Activated CD8-positive, alpha-beta memory T cell treated with anti-CD3 and anti-CD28 coated beads for 4 hours (primary cell): ENCODE data around the gene SMC4.
"Not testable (repeated sequence)": the region's sequence is repeated elsewhere in the genome, so short reads cannot be mapped to it uniquely, and the experiment has no call there.

ENCODE experiments used
- DNase-seq, 2 donors: peaks; one replicate each; pipeline ENCODE4 v3.0.0-alpha.2; 2020; ENCODE audit warnings: low read depth in 2 of 2

Gene SMC4

DNA sequence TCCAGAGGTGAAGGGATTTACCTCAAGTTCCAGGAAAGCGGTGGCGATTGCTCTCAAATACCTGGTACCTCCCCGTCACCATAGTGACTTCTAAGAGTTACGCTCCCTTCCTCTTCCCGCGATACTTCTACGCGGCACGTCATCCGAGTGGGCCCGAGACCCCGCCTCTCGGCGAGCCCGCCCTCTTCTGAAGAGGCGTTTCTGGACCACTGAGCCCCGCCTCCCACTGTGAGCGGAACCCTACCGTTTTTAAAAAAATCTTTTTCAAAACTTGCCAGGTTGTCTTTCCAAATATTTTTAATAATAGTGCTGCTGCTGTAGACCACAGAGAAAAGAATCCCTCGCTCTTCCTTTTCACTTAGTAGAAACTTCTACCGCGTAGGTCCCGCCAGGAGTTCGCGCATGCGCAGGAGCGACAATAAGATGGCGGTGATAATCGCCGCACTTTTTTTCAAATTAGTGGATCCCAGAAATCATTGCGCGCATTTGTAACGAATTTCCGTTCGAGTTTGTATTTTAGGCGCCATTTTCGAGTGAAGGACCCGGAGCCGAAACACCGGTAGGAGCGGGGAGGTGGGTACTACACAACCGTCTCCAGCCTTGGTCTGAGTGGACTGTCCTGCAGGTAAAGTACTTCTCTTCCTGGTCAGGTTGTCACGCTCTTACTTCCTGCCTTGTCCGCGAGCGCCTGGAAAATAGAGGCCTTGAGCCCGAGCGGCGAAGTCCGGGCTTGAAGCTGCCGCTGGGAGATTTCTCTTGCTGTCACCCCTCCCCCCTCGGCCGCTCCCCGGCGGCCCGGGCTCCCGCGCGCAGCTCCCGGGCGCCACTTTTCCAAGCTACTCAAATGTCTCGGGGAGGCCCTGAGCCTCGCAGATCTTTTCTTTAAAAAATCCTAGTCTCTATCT, at the start of gene SMC4, which contains the start of gene IFT80:
TSS of gene SMC4 (plus strand) at position 526 of the 905 bp plus-strand sequence. CDS start 1,177 bp downstream, outside the sequence.
TSS of gene IFT80 (minus strand) at position 101 of the 905 bp plus-strand sequence. CDS start 14,625 bp downstream, outside the sequence.
- peak; percentile 92 to 95 for DNase-seq

DNA sequence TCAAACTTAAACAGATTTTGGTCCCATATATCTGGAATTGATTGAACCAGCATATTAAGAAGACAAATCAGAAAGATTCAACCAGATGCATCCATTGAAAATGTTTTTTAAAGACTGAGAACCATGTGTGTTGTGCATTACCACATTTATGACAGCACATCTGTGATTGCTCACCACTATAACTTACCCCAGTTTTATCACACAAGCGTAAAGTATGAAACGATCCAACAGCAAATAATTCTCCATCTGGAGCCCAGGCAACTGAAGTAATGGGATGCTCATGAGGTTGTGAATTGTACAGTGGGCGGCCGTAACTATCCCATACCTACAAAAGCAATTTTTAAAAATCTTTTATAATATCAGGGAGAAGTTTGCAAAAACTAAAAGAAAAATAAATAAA, 43.6 kb upstream of the SMC4 start:
- no peak for DNase-seq

DNA sequence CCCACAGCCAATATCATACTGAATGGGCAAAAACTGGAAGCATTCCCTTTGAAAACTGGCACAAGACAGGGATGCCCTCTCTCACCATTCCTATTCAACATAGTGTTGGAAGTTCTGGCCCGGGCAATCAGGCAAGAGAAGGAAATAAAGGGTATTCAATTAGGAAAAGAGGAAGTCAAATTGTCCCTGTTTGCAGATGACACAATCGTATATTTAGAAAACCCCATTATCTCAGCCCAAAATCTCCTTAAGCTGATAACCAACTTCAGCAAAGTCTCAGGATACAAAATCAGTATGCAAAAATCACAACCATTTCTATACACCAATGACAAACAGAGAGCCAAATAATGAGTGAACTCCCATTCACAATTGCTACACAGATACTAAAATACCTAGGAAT, 36.6 kb upstream of the SMC4 start:
- DNase-seq, result not testable (repeated sequence)

DNA sequence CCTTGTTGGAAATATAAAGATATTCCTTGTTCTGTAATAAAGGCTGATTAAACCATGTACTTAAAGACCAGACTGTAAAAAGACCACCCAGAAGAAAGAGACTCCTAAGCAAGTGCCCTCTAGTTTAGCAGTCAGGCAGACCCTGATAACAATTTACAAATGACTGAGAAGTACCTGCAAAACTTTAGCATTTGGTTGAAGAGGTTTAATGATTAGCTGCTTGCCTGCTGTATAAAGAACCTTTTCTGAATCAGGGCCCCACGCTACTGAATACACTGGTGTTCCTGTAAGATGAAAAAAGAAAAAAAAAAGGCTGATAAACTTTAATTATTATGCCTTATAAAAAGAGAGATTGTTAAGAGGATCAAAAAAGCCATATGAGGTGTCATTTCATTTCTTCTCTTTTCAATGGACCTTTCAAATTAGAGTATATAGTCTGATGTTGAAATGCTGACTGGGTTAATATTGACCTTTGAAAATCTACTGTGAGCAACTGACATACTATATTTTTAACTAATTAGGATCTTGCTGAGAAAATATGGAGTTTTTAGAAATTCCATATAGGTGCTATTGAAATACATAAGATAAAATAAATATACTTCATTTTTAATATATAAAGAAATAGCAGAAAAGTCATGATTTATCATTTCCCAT, 33.5 kb upstream of the SMC4 start:
- DNase-seq, result no peak

DNA sequence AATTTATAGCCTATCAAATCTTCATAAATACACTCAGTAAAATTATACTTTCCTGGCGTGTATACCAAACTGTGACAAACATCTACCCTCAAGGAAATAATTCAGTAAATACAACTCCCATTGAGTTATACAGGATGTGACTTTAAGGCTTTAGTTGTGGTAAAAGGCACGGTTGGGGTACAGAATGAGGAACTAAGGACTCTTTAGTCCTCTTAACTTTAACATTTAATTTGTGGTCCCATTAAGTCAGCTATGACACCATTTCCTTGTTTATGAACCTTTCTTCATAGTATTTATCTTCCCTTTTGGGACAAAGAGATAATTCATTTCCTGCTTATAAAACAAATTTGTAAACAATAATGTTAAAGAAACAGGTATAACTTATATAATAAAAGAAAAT, 30.6 kb upstream of the SMC4 start:
- DNase-seq, result no peak

DNA sequence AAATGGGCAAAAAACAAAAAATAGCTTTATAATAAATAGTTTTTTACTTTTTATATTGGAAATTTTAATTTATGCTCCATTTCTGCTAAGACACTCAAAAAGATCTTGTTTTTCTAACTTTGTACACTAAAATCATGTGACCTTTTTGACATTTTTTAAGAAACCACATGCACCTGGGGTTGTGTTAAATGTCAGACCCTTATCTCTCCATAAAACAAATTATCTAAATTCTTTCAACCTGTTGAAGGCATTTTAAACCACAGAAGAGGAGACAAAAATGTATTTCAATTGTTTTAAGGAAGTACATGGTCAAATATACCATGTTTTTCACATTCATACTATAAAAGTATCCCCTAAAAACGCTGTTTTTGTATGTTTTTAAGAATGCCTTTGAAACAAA, 29.7 kb upstream of the SMC4 start:
- no peak for DNase-seq

DNA sequence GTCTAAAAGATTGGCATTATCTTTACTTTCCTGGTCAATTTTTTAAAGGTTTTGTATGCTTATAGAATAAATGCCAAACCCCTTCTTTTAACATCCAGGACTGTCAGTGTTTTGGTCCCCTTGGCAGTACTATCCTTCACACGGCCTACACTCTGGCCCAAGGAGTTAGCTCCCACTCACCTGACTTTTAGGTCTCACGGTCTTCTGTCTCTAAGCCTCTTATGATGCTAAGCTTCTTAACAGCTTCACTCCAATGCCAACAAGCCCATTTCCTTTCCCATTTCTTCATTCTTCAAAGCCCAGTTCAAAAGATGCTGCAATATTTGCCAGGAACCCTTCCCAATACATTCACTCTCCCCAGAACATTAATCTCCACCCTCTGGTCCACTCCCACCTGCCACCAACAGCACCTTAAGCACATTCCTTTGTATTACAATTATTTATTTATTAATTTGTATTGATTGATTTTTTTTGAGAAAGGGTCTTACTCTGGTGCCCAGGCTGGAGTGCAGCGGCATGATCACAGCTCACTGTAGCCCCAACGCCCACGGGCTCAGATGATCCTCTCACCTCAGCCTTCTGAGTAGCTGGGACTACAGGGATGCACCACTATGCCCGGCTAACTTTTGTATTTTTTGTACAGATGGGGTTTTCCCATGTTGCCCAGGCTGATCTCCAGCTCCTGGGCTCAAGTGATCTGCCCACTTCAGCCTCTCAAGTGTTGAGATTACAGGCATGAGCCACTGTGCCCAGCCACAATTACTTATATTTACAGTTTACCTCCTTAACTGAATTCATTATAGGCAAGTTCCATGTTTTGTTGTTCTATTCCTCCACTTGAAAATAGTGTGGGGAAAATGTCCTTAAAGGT, 28.2 kb upstream of the SMC4 start:
- DNase-seq, result no peak

DNA sequence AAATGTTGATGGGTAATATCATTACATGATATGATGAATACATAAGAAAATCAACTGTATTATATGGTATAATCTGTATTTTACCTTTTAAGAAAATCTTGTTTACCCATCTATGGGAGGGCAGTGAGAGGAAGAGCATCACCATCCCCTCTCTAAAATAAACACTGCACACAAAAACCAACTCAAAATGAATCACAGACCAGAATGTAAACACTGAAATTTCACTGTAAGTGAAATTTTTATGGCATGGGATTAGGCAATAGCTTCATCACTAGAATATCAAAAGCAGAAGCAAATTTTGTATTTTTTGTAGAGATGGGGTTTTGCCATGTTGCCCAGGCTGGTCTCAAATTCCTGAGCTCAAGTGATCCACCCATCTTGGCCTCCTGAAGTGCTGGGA, 26.7 kb upstream of the SMC4 start:
- DNase-seq, result no peak

DNA sequence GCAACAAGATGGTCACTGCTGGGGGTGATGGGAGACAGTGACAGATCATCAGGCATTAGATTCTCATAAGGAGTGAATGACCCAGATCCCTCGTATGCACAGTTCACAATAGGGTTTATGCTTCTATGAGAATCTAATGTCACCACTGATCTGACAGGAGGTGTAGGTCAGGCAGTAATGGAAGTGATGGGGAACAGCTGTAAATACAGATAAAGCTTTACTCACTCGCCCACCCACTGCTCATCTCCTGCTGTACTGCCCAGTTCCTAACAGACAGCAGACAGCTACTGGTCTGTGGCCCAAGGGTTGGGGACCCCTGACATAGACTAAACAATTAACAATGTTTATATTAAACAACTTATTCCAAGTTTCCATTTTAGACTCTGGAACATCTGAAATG, 25.8 kb upstream of the SMC4 start:
- DNase-seq, result no peak

DNA sequence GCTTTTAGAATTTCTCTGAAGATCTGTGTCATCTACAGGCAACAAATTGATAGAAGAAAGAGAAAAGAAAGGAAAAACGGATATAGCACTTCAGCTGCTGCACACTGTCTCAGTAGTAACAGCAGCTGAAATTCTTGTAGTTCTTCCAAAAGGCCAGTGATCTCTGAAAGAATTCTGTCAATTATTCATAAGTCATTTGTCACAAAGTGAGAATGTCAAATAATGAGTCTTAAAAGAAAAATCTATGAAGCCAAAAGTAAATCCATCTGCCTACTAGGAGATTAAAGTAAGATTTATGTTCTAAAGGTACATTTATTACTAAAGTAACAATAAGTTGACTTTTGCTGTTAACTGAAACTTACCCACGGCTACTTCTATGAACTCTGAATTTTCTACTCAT, 25.0 kb upstream of the SMC4 start:
- no peak for DNase-seq

DNA sequence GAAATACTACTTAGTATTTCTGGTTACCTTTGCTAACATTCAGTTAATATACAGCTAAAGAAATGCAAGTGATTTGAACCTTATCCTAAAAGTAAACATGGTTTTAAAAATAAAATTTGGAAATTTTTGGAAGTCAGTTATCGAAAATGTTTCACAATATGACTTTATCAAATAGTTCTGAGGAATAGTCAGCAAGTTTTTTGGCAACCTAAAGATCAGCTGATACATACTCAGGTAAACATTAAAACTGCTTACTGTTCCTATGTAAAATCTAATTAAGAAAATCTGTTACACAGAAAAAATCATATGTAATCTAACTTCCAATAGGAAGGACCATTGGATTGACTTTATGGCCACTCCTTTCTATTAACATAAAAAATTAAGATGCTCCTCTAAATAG, 24.5 kb upstream of the SMC4 start:
- no peak for DNase-seq

DNA sequence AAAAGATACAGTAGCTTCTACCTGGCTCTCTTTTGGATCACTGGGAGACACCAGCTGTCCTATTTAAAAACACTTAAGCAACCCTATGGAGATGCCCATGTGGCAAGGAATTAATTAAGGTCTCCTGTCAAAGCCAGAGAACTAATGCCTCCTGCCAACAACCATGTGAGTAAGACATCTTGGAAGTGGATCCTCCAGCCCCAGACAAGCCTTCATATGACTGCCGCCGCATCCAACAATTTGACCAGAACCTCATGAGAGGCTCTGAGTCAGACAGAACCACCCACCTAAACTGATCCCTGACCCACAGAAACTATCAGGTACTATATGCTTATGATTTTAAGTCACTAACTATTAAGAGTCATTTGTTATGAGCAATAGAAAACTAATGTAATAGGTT, 22.8 kb upstream of the SMC4 start:
- no peak for DNase-seq

DNA sequence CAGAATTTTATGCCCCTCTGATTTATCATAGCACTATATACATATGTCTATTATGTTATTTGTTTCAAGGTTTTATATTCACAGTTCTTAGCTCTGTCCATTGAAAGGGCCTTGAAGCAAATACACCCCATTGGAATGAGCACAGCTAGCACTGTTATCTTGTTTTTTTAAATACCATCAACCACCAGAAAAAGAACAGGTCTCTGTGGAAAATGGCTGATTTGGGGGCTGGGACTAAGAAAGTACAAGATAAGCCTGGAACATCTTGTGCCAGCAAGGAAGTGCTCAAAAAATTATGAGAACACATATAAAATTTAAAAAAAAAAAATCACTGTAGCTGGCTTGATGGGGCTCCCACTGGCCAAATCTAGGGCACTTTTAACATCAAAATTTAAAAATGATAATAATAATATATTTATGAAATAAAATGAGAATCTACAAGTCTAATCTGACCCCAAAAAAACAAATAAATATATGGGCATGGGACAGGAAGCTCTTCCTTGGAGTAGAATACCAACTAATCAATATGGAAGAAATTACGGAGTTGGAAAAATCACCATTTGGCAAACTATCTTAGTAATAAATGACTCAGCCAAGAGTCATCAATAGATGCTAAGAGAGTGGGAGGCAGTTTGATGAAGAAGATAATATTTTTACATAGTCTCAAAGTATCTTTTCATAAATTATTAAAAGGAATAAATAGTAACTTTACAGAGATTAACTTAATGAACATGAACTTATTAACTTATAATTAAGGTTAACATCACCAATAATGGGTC, 20.9 kb upstream of the SMC4 start:
- no peak for DNase-seq

DNA sequence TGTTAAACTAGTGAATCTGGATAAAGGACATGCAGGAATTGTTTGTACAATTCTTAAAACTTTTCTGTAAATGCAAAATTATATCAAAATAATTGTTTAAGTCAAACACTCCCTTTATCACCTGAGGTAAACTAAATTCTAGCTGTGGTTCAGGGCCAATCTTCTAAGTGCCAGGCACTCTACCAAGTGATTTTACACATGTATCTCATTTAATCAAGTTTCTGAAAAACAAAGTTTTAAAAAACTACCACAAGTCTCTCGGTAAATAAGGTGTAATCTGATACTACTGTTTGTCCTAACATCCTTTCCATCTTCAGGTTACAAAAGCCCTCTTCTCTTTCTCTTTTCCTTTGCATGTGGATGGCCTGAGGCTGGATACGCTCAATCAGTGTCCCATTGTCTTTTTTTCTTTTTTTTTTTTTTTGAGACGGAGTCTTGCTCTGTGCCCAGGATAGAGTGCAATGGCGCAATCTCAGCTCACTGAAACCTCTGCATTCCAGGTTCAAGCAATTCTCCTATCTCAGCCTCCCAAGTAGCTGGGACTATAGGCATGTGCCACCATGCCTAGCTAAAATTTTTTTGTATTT, 19.7 kb upstream of the SMC4 start:
- no peak for DNase-seq

DNA sequence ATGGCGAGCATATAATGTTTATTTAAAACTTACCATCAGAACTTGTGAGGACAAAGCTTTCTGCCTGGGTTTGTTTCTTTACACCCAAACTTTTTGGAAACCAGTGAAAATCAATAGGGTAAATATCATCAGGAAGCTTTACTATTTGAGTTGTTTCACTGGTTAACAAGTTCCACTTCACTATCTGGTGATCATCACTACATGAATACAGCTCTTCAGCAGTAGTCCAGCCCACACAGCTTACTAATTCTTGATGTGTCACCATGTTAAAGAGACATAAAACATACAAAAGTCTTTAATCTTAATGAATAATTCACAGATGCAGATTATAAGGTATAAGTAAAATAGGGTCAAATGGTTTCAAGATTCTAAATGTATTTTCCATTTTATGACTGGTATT, 18.0 kb upstream of the SMC4 start:
- no peak for DNase-seq

DNA sequence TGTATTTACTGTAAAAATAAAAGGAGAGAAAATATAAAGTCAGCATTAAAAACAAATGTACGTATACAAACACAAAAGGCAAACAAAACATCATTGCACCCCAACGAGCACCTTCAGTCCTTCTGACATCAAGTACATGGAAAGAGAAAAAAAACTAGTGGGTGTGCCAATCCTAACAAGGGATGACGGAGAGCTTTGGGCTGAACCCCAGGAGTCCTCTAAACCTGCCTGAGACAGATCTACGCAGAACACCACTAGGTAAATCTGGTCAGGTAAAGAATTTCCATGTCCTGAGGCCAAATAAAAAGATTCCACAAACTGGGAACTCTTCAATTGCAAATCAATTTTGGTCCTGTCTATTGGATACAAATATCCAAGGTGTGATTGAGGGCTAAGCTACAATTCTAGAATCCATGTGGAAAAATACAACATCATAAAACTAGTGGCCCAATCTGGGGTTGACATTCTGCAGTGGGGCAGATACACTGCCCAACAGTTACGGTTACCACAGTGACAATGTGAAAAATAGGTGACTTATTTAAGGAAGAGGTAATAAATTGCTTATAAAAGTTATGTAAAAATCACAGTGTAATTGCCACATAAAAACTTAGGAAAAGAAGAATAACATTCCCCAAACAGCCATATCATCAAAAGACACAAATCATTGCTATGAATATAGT, 14.7 kb upstream of the SMC4 start:
- no peak for DNase-seq

DNA sequence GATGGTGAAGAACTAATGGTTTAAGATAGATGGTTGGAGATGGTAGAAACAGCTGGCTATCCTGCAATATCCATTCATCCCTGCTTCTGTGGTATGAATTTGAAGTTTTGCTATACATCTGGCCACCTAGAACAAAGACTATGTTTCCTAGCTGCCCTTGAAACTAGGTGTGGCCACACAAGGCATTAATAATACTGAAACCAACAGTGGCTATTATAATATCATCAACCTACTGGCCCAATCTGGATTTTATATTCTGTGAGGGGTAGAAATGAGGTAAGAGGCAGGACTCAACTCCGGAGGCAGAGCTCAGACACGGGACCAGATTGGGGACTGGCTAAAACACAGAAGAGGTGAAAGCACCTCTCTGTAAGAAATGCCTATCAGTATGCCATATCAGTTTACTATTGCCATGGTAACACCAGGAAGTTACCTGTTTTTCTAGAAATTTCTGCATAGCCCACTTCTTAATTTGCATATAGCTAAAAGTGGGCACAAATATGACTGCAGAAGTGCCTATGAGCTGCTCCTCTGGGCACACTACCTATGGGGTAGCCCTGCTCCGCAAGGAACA, 8.8 kb upstream of the SMC4 start:
- no peak for DNase-seq

DNA sequence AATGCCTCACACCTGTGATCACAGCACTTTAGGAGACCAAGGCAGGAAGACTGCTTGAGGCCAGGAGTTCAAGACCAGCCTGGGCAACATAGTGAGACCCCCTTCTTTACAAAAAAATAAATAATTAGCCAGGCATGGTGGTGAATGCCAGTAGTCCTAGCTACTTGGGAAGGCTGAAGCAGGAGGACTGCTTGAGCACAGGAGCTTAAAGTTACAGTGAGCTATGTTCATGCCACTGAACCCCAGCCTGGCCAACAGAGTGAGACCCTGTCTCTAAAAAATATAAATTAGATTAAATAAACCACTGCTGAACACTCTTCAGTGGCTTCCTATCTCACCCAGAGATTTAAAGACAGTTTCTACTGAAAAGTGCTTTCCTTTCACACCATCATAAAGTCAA, 6.7 kb upstream of the SMC4 start:
- no peak for DNase-seq

DNA sequence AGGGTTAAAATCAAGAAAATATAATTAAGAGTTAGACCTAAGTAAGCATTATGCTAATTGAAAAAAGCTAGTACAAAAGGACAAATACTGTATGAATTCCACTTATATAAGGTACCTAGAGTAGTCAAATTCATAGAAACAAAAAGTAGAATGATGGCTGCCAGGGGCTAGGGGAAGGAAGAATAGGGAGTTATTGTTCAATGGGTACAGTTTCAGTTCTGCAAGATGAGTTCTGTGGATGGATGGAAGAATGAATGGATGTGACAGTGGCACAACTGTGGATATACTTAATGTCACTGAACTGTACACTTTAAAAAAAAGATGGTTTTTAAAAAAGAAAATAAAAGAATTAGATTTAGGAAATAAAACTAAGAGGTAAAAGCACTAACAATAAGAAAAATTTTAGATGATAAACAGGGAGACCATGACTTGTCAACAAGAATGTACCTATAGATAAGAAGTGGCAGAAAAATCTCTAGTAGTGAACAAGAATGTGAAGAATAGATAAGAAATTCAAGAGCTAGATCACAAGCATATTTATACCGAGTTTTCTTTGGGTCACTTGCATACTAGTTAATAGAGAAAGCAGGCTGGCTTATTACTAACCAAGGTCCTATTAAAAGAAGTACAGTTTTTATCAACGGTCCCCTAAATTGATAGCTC, 6.0 kb upstream of the SMC4 start:
- DNase-seq, result no peak

DNA sequence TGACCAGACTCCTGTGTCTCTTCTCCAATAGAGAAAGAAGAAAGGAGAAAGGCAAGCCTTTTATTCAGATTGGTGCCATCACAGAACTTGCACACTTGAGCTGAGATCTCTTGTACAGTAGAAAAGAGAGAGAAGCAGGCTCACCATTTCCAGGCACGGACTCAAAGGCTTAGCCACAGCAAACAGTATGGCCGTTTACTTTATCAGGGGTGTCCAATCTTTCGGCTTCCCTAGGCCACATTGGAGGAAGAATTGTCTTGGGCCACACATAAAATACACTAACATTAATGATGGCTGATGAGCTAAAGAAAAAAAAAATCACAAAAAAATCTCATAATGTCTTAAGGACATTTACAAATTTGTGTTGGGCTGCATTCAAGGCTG, 5.4 kb upstream of the SMC4 start:
- no peak for DNase-seq
